ENCODE data around the gene COA6. TPM values are rescaled to one million over a fixed set of nuclear protein-coding genes. Genes with fewer than 3 reads are reported as not detected.

Gene COA6, protein sequence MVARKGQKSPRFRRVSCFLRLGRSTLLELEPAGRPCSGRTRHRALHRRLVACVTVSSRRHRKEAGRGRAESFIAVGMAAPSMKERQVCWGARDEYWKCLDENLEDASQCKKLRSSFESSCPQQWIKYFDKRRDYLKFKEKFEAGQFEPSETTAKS
- total RNA-seq (2021) (41.6 to 47.9 TPM (median 44.3 TPM) in 3 replicates), Bru-seq, nascent RNA (percentile 75 among the genes with signal in this experiment)
- long read RNA-seq, experiment 1, transcript COA6-203 (3 exons, 710 nt) = major isoform, 53 of 61 reads
- long read RNA-seq, experiment 1, transcript COA6-201 (2 exons, 1,013 nt) = minor isoform, 6 of 61 reads
- long read RNA-seq, experiment 1, partial matches to known transcripts = 0 of 61 reads
- long read RNA-seq, experiment 1, other reads (novel, unspliced or antisense) = 2 of 61 reads
- long read RNA-seq, experiment 2, transcript COA6-201 (2 exons, 1,013 nt) = minor isoform, 5 of 62 reads
- long read RNA-seq, experiment 2, transcript COA6-203 (3 exons, 710 nt) = major isoform, 52 of 62 reads
- long read RNA-seq, experiment 2, partial matches to known transcripts = 3 of 62 reads
- long read RNA-seq, experiment 2, other reads (novel, unspliced or antisense) = 1 of 62 reads
- long read RNA-seq, experiment 3, partial matches to known transcripts = 1 of 5 reads
- long read RNA-seq, experiment 3, other reads (novel, unspliced or antisense) = 1 of 5 reads

DNA sequence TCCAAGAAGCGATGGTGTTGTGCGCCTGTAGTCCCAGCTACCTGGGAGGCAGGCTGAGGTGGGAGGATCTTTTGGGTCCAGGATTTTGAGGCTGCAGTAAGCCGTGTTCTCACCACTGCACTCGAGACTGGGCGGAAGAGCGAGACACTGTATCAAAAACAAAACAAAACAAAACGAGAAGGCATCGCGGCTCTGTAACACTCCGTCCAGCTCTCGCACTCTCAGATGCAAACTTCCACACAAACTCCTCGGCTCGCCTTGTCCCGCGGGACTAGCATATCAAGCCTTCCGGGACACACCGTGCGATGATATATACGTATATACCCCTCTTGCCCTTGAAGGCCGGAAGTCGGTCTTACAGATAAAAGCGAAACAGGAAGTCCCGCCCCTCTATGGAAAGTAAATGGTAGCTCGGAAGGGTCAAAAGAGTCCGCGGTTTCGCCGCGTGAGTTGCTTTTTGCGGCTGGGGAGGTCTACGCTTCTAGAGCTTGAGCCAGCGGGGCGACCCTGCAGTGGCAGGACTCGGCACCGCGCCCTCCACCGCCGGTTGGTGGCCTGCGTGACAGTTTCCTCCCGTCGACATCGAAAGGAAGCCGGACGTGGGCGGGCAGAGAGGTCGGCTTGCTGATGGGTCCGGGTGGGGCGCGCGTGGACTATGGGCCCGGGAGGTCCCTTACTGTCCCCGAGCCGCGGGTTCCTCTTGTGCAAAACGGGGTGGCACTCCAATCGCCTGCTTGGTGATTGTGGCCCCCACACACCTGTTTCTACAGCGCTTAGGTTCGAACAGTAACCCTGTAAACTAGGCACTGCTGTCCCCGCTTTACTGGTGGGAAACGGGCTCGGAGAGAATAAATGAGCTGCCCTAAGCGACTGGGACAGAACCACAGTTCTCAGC is at the start of gene COA6:
COA6 (plus strand) TSS at position 393 of the 895 bp plus-strand sequence; CDS start at position 404, 11 bp downstream.
- POLR2A ChIA-PET = interaction anchor here (0.6 to 0.7 kb wide), 3 partner anchors 31 to 995 kb away, joined by 3 read pairs; no protein-coding TSS in a partner anchor
- TF ChIP-seq, protein P1, sequence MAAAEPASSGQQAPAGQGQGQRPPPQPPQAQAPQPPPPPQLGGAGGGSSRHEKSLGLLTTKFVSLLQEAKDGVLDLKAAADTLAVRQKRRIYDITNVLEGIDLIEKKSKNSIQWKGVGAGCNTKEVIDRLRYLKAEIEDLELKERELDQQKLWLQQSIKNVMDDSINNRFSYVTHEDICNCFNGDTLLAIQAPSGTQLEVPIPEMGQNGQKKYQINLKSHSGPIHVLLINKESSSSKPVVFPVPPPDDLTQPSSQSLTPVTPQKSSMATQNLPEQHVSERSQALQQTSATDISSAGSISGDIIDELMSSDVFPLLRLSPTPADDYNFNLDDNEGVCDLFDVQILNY (CRISPR knock-in tag; IDR thresholded peaks at IDR 0.05) = no peak
- TF ChIP-seq GABPB1 (CRISPR knock-in tag; IDR thresholded peaks at IDR 0.05) = peak; percentile 64; the same call in 1 of the 2 replicates
- TF ChIP-seq CTCF (IDR thresholded peaks at IDR 0.05) = no peak
- no peak for TF ChIP-seq MXD4 (CRISPR knock-in tag; IDR thresholded peaks at IDR 0.05; ENCODE audit: borderline replicate concordance)
- TF ChIP-seq MYBL2 (CRISPR knock-in tag; IDR thresholded peaks at IDR 0.05) = 0 out of 2 replicates have a peak, but pooled peaks have one; percentile 40
- no peak for TF ChIP-seq RELA (CRISPR knock-in tag; IDR thresholded peaks at IDR 0.05; ENCODE audit: borderline replicate concordance)
- no peak for TF ChIP-seq ZNF138 (CRISPR knock-in tag; conservative IDR thresholded peaks at IDR 0.05)
- no peak for TF ChIP-seq CBFB (CRISPR knock-in tag; IDR thresholded peaks at IDR 0.05; ENCODE audit: low read depth)
- 0 out of 2 replicates have a peak, but pooled peaks have one; percentile 12 for TF ChIP-seq FOXP4 (CRISPR knock-in tag; IDR thresholded peaks at IDR 0.05)
- no peak for TF ChIP-seq HMGA2 (CRISPR knock-in tag; IDR thresholded peaks at IDR 0.05)
- TF ChIP-seq SOX15 (CRISPR knock-in tag; IDR thresholded peaks at IDR 0.05) = no peak
- TF ChIP-seq JAZF1 (CRISPR knock-in tag; IDR thresholded peaks at IDR 0.05) = no peak
- peak; percentile 78; the same call in 1 of the 2 replicates for TF ChIP-seq ESRRA (CRISPR knock-in tag; IDR thresholded peaks at IDR 0.05; ENCODE audit: borderline replicate concordance)
- no peak for TF ChIP-seq ZNF423 (CRISPR knock-in tag; IDR thresholded peaks at IDR 0.05)
- peak; percentile 13; the same call in 1 of the 2 replicates for TF ChIP-seq TEAD1 (CRISPR knock-in tag; IDR thresholded peaks at IDR 0.05)
- no peak for TF ChIP-seq PRRX2 (CRISPR knock-in tag; IDR thresholded peaks at IDR 0.05)
- no peak for TF ChIP-seq SMAD4 (CRISPR knock-in tag; IDR thresholded peaks at IDR 0.05)
- no peak for TF ChIP-seq RORB (CRISPR knock-in tag; IDR thresholded peaks at IDR 0.05)
- TF ChIP-seq NR2C2 (CRISPR knock-in tag; IDR thresholded peaks at IDR 0.05) = no peak
- TF ChIP-seq, protein P2, sequence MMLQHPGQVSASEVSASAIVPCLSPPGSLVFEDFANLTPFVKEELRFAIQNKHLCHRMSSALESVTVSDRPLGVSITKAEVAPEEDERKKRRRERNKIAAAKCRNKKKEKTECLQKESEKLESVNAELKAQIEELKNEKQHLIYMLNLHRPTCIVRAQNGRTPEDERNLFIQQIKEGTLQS (CRISPR knock-in tag; conservative IDR thresholded peaks at IDR 0.05) = no peak
- no peak for TF ChIP-seq ZNF232 (CRISPR knock-in tag; IDR thresholded peaks at IDR 0.05)
- TF ChIP-seq SP1 (CRISPR knock-in tag; conservative IDR thresholded peaks at IDR 0.05) = peak; percentile 62; the same call in 1 of the 2 replicates
- TF ChIP-seq FOXP1 (CRISPR knock-in tag; IDR thresholded peaks at IDR 0.05; ENCODE audit: borderline replicate concordance) = peak; percentile 56; the same call in 1 of the 2 replicates
- no peak for TF ChIP-seq ZNF219 (CRISPR knock-in tag; IDR thresholded peaks at IDR 0.05; ENCODE audit: borderline replicate concordance)
- no peak for TF ChIP-seq ZNF671 (CRISPR knock-in tag; IDR thresholded peaks at IDR 0.05)
- no peak for TF ChIP-seq MLX (CRISPR knock-in tag; IDR thresholded peaks at IDR 0.05)
- TF ChIP-seq, protein P3, sequence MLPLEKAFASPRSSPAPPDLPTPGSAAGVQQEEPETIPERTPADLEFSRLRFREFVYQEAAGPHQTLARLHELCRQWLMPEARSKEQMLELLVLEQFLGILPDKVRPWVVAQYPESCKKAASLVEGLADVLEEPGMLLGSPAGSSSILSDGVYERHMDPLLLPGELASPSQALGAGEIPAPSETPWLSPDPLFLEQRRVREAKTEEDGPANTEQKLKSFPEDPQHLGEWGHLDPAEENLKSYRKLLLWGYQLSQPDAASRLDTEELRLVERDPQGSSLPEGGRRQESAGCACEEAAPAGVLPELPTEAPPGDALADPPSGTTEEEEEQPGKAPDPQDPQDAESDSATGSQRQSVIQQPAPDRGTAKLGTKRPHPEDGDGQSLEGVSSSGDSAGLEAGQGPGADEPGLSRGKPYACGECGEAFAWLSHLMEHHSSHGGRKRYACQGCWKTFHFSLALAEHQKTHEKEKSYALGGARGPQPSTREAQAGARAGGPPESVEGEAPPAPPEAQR (CRISPR knock-in tag; IDR thresholded peaks at IDR 0.05) = no peak

More for the DNA sequence above, at the start of gene COA6:
- Mint-ChIP-seq H3K27me3 (ENCODE audit: low read depth) (no peaks in the 10 kb centered on the region), H3K4me1 (peaks cover 12% of the 10 kb centered on the region), H3K4me3 (peak within 1 kb of the TSS; percentile 98), H3K27ac (peak within 1 kb of the TSS; percentile 97), H3K36me3 (peaks cover 31% of the 10 kb centered on the region), H3K9me3 (no peaks in the 10 kb centered on the region)
- DNase-seq (ENCODE audit: low spot score) = peak; percentile 81
- CTCF ChIA-PET = interaction anchor here (0.9 to 1.9 kb wide), 7 partner anchors 47 to 720 kb away, joined by 3 to 12 read pairs (median 4); no protein-coding TSS in a partner anchor
- ATAC-seq = peak; percentile 92

Data from WTC11 (cell line).